H1 (cell line): ENCODE measurements around the gene TRIM62.

Experiments used
- ATF3 ChIP-seq: IDR thresholded peaks from 2 replicates; pipeline ENCODE4 v1.6.1; 2011; ENCODE audit warnings: low read depth, mild to moderate bottlenecking, low read length; ENCODE audit not compliant: insufficient read depth
- CTCF ChIP-seq, 3 experiments: IDR thresholded peaks; 1 replicate in 2 of 3; 2 replicates in 1 of 3; pipeline versions ENCODE4 v1.5.1 to v1.6.1; 2011; ENCODE audit warnings: low read length in 3 of 3, mild to moderate bottlenecking in 3 of 3, inconsistent platforms in 2 of 3, low read depth in 1 of 3, moderate library complexity in 1 of 3; ENCODE audit not compliant: insufficient read depth in 1 of 3; ENCODE audit errors: control extremely low read depth in 1 of 3
- EP300 ChIP-seq, 2 experiments: IDR thresholded peaks; 1 replicate in 1 of 2; 2 replicates in 1 of 2; pipeline ENCODE4 v1.6.1; 2011 to 2012; ENCODE audit warnings: low read depth in 2 of 2, low read length in 2 of 2, mild to moderate bottlenecking in 2 of 2, borderline replicate concordance in 1 of 2, inconsistent platforms in 1 of 2, moderate library complexity in 1 of 2
- EZH2 ChIP-seq: fragments of 200-600 bp; sonication (generic); IDR thresholded peaks from 2 replicates; pipeline ENCODE4 v1.7.1; 2012; ENCODE audit warnings: low read depth, mild to moderate bottlenecking, moderate library complexity, low read length, inconsistent platforms; ENCODE audit not compliant: severe bottlenecking
- HDAC6 ChIP-seq: IDR thresholded peaks from one replicate; pipeline ENCODE4 v1.7.1; 2012; ENCODE audit warnings: low read depth, mild to moderate bottlenecking, inconsistent platforms, low read length, moderate library complexity
- MAX ChIP-seq: IDR thresholded peaks from 2 replicates; pipeline ENCODE4 v1.6.1; 2012; ENCODE audit warnings: inconsistent platforms
- POLR2A ChIP-seq, 2 experiments: IDR thresholded peaks; 1 replicate in 1 of 2; 2 replicates in 1 of 2; pipeline ENCODE4 v1.6.1; 2011; ENCODE audit warnings: low read depth in 2 of 2, low read length in 2 of 2, mild to moderate bottlenecking in 2 of 2; ENCODE audit errors: control extremely low read depth in 1 of 2
- POLR2AphosphoS5 ChIP-seq: IDR thresholded peaks from 2 replicates; pipeline ENCODE4 v1.6.1; 2011; ENCODE audit warnings: low read depth, low read length

- TF ChIP-seq EZH2 (no peak), MAX (no peak), POLR2A (IDR thresholded peaks at IDR 0.05; ENCODE audit: control extremely low read depth in 1 of 2, low read depth in 2 of 2, low read length in 2 of 2) (no peak), CTCF (IDR thresholded peaks at IDR 0.05; ENCODE audit: control extremely low read depth in 1 of 3, insufficient read depth in 1 of 3, low read depth in 1 of 3, low read length in 3 of 3) (no peak), POLR2AphosphoS5 (no peak), HDAC6 (no peak), EP300 (IDR thresholded peaks at IDR 0.05; ENCODE audit: borderline replicate concordance in 1 of 2, low read depth in 2 of 2, low read length in 2 of 2) (no peak), ATF3 (no peak)
These were observed 5.0 kb downstream of the TRIM62 start for GRCh38 chr1:33176887-33177286.
